GM23338 (cell line): ENCODE results near the gene ST6GALNAC3. TPM values are rescaled to one million over a fixed set of nuclear protein-coding genes. Genes with fewer than 3 reads are reported as not detected.

Experiments
- ATAC-seq: fragments of 200-7000 bp; cut with Tn5 transposase; 3 replicates; pipeline ENCODE4 v1.9.1; 2020
- DNase-seq: peaks from one replicate; pipeline ENCODE4 v3.0.0-alpha.2; 2015; ENCODE audit warnings: low spot score
- H2AFZ ChIP-seq: fragments of 200-600 bp; sonication (generic); 2 replicates; pipeline ENCODE4 v1.8.0; 2016; ENCODE audit warnings: antibody characterized with exemption, mild to moderate bottlenecking, moderate library complexity
- H3F3A ChIP-seq: fragments of 200-600 bp; sonication (generic); replicated peaks from 2 replicates; pipeline ENCODE4 v1.8.0; 2017; ENCODE audit warnings: antibody characterized with exemption, mixed run types, low read depth
- H3K27ac ChIP-seq: fragments of 200-600 bp; sonication (generic); 2 replicates; pipeline ENCODE4 v1.6.1; 2016; ENCODE audit warnings: low read depth
- H3K27me3 ChIP-seq: fragments of 200-600 bp; sonication (generic); 2 replicates; pipeline ENCODE4 v1.8.0; 2016; ENCODE audit warnings: mild to moderate bottlenecking, mixed run types, moderate library complexity; ENCODE audit not compliant: insufficient read depth
- H3K36me3 ChIP-seq: fragments of 200-600 bp; sonication (generic); 2 replicates; pipeline ENCODE4 v1.8.0; 2016; ENCODE audit warnings: mild to moderate bottlenecking; ENCODE audit not compliant: insufficient read depth
- H3K4me1 ChIP-seq: fragments of 200-600 bp; sonication (generic); 2 replicates; pipeline ENCODE4 v1.8.0; 2016; ENCODE audit warnings: mild to moderate bottlenecking, moderate library complexity; ENCODE audit not compliant: insufficient read depth
- H3K4me2 ChIP-seq: fragments of 200-600 bp; sonication (generic); 2 replicates; pipeline ENCODE4 v1.7.1; 2017; ENCODE audit warnings: mixed run types
- H3K4me3 ChIP-seq: fragments of 200-600 bp; sonication (generic); 2 replicates; pipeline ENCODE4 v1.6.1; 2016; ENCODE audit warnings: mixed run types
- H3K79me2 ChIP-seq: fragments of 200-600 bp; sonication (generic); replicated peaks from 2 replicates; pipeline ENCODE4 v1.8.0; 2017; ENCODE audit warnings: mild to moderate bottlenecking; ENCODE audit not compliant: insufficient read depth
- H3K9me2 ChIP-seq: fragments of 200-600 bp; sonication (generic); 2 replicates; pipeline ENCODE4 v1.8.0; 2017; ENCODE audit not compliant: insufficient read depth
- H4K20me1 ChIP-seq: fragments of 200-600 bp; sonication (generic); replicated peaks from 2 replicates; pipeline ENCODE4 v1.8.0; 2017; ENCODE audit warnings: mild to moderate bottlenecking; ENCODE audit not compliant: insufficient read depth
- H3K27ac Mint-ChIP-seq: 2 replicates; pipeline ENCODE4 v1.8.0; 2020; ENCODE audit warnings: inconsistent platforms, mild to moderate bottlenecking, moderate library complexity, mixed read lengths
- H3K27me3 Mint-ChIP-seq: 3 replicates; pipeline ENCODE4 v1.8.0; 2022; ENCODE audit warnings: low read depth, mild to moderate bottlenecking, moderate library complexity, mixed read lengths, inconsistent platforms; ENCODE audit not compliant: insufficient read depth, poor library complexity
- H3K36me3 Mint-ChIP-seq: 3 replicates; pipeline ENCODE4 v1.8.0; 2021; ENCODE audit warnings: low read depth, mild to moderate bottlenecking, inconsistent platforms, moderate library complexity, mixed read lengths
- H3K4me1 Mint-ChIP-seq: 3 replicates; pipeline ENCODE4 v1.8.0; 2020; ENCODE audit warnings: mild to moderate bottlenecking, inconsistent platforms, mixed read lengths
- H3K4me3 Mint-ChIP-seq: 3 replicates; pipeline ENCODE4 v1.8.0; 2021; ENCODE audit warnings: moderate library complexity, mild to moderate bottlenecking, inconsistent platforms, mixed read lengths
- H3K9me3 Mint-ChIP-seq: 3 replicates; pipeline ENCODE4 v1.8.0; 2020; ENCODE audit warnings: moderate library complexity, mild to moderate bottlenecking, inconsistent platforms, mixed read lengths
- CREB1 ChIP-seq: fragments of 250-450 bp; sonication (Bioruptor Pico); IDR thresholded peaks from 2 replicates; pipeline ENCODE4 v1.5.0; 2020; ENCODE audit warnings: low read depth, mild to moderate bottlenecking, moderate library complexity
- EZH2 ChIP-seq: fragments of 200-600 bp; sonication (generic); IDR thresholded peaks from one replicate; pipeline ENCODE4 v1.8.0; 2017; ENCODE audit warnings: antibody characterized with exemption, mild to moderate bottlenecking, low read depth; ENCODE audit not compliant: unreplicated experiment
- EZH2phosphoT487 ChIP-seq: fragments of 200-600 bp; sonication (generic); IDR thresholded peaks from one replicate; pipeline ENCODE4 v1.8.1; 2018; ENCODE audit warnings: antibody characterized with exemption; ENCODE audit not compliant: unreplicated experiment
- JUNB ChIP-seq: IDR thresholded peaks from one replicate; pipeline ENCODE4 v1.6.1; 2016; ENCODE audit warnings: antibody characterized with exemption; ENCODE audit not compliant: unreplicated experiment
- NANOG ChIP-seq: IDR thresholded peaks from 2 replicates; pipeline ENCODE4 v1.6.1; 2016; ENCODE audit warnings: antibody characterized with exemption, borderline replicate concordance
- POLR2AphosphoS5 ChIP-seq: IDR thresholded peaks from 2 replicates; pipeline ENCODE4 v1.6.1; 2016; ENCODE audit warnings: antibody characterized with exemption, low read depth
- REST ChIP-seq: IDR thresholded peaks from one replicate; pipeline ENCODE4 v1.6.1; 2018; ENCODE audit warnings: antibody characterized with exemption; ENCODE audit not compliant: unreplicated experiment
- STAT1 ChIP-seq: IDR thresholded peaks from one replicate; pipeline ENCODE4 v1.6.1; 2016; ENCODE audit warnings: antibody characterized with exemption; ENCODE audit not compliant: unreplicated experiment
- ZNF114 ChIP-seq: fragments of 250-450 bp; sonication (Bioruptor Pico); IDR thresholded peaks from 2 replicates; pipeline ENCODE4 v1.5.0; 2020; ENCODE audit warnings: mild to moderate bottlenecking, moderate library complexity
- ZNF331 ChIP-seq: fragments of 250-450 bp; sonication (Bioruptor Pico); IDR thresholded peaks from 2 replicates; pipeline ENCODE4 v1.5.0; 2020; ENCODE audit warnings: low read depth, mild to moderate bottlenecking, moderate library complexity
- polyA plus RNA-seq: library from polyadenylated mRNA; unstranded; fragments of >200 nt; fragmentation: Nextera tagmentation; extraction: Ambion mirVana; gene quantifications from 2 replicates; pipeline ENCODE4 v1.2.1, GENCODE V29; 2016
- total RNA-seq: library from RNA; depleted of rRNA; stranded (reverse); fragments of >200 nt; shearing (Covaris generic); gene quantifications from 2 replicates; pipeline ENCODE4 v1.2.3, GENCODE V29; 2014
- TF ChIP-seq, protein P1 (sequence below), 2 experiments: fragments of 200-600 bp in 1 of 2; sonication (generic) in 1 of 2; conservative IDR thresholded peaks; 2 replicates each; pipeline versions ENCODE4 v1.5.1 to v1.6.1; 2016 to 2017; ENCODE audit warnings: antibody characterized with exemption in 2 of 2, low read depth in 2 of 2, mild to moderate bottlenecking in 2 of 2, moderate library complexity in 1 of 2
- TF ChIP-seq, protein P2 (sequence below): IDR thresholded peaks from 2 replicates; pipeline ENCODE4 v1.6.1; 2016; ENCODE audit warnings: antibody characterized with exemption
- TF ChIP-seq, protein P3 (sequence below): fragments of 250-450 bp; sonication (Bioruptor Pico); IDR thresholded peaks from 2 replicates; pipeline ENCODE4 v1.5.0; 2020; ENCODE audit warnings: mild to moderate bottlenecking, moderate library complexity

Gene ST6GALNAC3
- total and polyA plus RNA-seq, 2 experiments from 2014 or later = 4.7 to 11.6 TPM

DNA sequence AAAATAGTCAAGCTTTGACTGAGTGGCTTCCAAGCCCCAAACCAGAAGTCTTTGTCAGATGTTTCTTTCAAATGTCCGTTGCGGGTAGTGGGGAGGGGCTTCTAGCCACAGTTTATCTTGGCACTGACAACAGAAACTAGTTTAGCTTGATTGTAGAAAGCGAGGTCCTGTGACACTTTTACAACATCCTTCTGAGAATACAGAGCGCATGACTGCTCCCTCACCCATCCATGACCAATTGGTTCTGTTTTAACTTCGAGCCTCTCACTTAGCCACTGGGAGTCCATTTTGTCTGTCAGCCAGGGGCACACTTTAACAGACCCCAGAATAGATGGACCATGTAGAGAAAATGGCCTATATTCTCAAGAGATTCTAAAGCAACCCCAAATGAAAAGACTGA lies 593.5 kb downstream of the ST6GALNAC3 start:
- Histone ChIP-seq H2AFZ (peak overlapping the region; percentile 57; the same call in 1 of the 2 replicates), H3K79me2 (no peaks in the 10 kb centered on the region)

More for the DNA sequence above, 593.5 kb downstream of the ST6GALNAC3 start:
- no peaks in the 10 kb centered on the region for H4K20me1 ChIP-seq
- no peaks in the 10 kb centered on the region for H3K4me1 ChIP-seq
- ATAC-seq (no peak), DNase-seq (no peak)
- no peak overlapping the region for H3K4me3 ChIP-seq
- no peaks in the 10 kb centered on the region for H3K36me3 ChIP-seq
- no peaks in the 10 kb centered on the region for H3F3A ChIP-seq
- Mint-ChIP-seq H3K36me3 (no peaks in the 10 kb centered on the region), H3K27ac (no peak overlapping the region), H3K27me3 (no peaks in the 10 kb centered on the region), H3K4me1 (no peaks in the 10 kb centered on the region), H3K9me3 (peaks cover 7% of the 10 kb centered on the region; the same call in 2 of the 3 replicates), H3K4me3 (no peak overlapping the region)
- no peaks in the 10 kb centered on the region for H3K27me3 ChIP-seq
- H3K4me2 ChIP-seq = no peak overlapping the region
- TF ChIP-seq CREB1 (no peak), EZH2 (no peak), STAT1 (no peak), ZNF331 (CRISPR knock-in tag) (no peak), NANOG (no peak), REST (no peak), POLR2AphosphoS5 (no peak), JUNB (no peak), EZH2phosphoT487 (no peak), ZNF114 (CRISPR knock-in tag) (no peak)
- TF ChIP-seq, protein P1, sequence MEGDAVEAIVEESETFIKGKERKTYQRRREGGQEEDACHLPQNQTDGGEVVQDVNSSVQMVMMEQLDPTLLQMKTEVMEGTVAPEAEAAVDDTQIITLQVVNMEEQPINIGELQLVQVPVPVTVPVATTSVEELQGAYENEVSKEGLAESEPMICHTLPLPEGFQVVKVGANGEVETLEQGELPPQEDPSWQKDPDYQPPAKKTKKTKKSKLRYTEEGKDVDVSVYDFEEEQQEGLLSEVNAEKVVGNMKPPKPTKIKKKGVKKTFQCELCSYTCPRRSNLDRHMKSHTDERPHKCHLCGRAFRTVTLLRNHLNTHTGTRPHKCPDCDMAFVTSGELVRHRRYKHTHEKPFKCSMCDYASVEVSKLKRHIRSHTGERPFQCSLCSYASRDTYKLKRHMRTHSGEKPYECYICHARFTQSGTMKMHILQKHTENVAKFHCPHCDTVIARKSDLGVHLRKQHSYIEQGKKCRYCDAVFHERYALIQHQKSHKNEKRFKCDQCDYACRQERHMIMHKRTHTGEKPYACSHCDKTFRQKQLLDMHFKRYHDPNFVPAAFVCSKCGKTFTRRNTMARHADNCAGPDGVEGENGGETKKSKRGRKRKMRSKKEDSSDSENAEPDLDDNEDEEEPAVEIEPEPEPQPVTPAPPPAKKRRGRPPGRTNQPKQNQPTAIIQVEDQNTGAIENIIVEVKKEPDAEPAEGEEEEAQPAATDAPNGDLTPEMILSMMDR (conservative IDR thresholded peaks at IDR 0.05; ENCODE audit: low read depth in 2 of 2) = no peak
- TF ChIP-seq, protein P2, sequence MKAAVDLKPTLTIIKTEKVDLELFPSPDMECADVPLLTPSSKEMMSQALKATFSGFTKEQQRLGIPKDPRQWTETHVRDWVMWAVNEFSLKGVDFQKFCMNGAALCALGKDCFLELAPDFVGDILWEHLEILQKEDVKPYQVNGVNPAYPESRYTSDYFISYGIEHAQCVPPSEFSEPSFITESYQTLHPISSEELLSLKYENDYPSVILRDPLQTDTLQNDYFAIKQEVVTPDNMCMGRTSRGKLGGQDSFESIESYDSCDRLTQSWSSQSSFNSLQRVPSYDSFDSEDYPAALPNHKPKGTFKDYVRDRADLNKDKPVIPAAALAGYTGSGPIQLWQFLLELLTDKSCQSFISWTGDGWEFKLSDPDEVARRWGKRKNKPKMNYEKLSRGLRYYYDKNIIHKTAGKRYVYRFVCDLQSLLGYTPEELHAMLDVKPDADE = no peak
- TF ChIP-seq, protein P3, sequence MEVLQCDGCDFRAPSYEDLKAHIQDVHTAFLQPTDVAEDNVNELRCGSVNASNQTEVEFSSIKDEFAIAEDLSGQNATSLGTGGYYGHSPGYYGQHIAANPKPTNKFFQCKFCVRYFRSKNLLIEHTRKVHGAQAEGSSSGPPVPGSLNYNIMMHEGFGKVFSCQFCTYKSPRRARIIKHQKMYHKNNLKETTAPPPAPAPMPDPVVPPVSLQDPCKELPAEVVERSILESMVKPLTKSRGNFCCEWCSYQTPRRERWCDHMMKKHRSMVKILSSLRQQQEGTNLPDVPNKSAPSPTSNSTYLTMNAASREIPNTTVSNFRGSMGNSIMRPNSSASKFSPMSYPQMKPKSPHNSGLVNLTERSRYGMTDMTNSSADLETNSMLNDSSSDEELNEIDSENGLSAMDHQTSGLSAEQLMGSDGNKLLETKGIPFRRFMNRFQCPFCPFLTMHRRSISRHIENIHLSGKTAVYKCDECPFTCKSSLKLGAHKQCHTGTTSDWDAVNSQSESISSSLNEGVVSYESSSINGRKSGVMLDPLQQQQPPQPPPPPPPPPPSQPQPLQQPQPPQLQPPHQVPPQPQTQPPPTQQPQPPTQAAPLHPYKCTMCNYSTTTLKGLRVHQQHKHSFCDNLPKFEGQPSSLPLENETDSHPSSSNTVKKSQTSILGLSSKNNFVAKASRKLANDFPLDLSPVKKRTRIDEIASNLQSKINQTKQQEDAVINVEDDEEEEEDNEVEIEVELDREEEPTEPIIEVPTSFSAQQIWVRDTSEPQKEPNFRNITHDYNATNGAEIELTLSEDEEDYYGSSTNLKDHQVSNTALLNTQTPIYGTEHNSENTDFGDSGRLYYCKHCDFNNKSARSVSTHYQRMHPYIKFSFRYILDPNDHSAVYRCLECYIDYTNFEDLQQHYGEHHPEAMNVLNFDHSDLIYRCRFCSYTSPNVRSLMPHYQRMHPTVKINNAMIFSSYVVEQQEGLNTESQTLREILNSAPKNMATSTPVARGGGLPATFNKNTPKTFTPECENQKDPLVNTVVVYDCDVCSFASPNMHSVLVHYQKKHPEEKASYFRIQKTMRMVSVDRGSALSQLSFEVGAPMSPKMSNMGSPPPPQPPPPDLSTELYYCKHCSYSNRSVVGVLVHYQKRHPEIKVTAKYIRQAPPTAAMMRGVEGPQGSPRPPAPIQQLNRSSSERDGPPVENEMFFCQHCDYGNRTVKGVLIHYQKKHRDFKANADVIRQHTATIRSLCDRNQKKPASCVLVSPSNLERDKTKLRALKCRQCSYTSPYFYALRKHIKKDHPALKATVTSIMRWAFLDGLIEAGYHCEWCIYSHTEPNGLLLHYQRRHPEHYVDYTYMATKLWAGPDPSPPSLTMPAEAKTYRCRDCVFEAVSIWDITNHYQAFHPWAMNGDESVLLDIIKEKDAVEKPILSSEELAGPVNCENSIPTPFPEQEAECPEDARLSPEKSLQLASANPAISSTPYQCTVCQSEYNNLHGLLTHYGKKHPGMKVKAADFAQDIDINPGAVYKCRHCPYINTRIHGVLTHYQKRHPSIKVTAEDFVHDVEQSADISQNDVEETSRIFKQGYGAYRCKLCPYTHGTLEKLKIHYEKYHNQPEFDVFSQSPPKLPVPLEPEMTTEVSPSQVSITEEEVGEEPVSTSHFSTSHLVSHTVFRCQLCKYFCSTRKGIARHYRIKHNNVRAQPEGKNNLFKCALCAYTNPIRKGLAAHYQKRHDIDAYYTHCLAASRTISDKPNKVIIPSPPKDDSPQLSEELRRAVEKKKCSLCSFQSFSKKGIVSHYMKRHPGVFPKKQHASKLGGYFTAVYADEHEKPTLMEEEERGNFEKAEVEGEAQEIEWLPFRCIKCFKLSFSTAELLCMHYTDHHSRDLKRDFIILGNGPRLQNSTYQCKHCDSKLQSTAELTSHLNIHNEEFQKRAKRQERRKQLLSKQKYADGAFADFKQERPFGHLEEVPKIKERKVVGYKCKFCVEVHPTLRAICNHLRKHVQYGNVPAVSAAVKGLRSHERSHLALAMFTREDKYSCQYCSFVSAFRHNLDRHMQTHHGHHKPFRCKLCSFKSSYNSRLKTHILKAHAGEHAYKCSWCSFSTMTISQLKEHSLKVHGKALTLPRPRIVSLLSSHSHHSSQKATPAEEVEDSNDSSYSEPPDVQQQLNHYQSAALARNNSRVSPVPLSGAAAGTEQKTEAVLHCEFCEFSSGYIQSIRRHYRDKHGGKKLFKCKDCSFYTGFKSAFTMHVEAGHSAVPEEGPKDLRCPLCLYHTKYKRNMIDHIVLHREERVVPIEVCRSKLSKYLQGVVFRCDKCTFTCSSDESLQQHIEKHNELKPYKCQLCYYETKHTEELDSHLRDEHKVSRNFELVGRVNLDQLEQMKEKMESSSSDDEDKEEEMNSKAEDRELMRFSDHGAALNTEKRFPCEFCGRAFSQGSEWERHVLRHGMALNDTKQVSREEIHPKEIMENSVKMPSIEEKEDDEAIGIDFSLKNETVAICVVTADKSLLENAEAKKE (CRISPR knock-in tag) = no peak
- peaks cover 3% of the 10 kb centered on the region; the same call in 1 of the 2 replicates for H3K9me2 ChIP-seq
- H3K27ac ChIP-seq = no peak overlapping the region
